ENCODE data around the gene AK1. TPM values are rescaled to one million over a fixed set of nuclear protein-coding genes. Genes with fewer than 3 reads are reported as not detected.

The AK1 gene
- total RNA-seq, 1 experiment from 2014 or later, result 61.1 TPM

DNA sequence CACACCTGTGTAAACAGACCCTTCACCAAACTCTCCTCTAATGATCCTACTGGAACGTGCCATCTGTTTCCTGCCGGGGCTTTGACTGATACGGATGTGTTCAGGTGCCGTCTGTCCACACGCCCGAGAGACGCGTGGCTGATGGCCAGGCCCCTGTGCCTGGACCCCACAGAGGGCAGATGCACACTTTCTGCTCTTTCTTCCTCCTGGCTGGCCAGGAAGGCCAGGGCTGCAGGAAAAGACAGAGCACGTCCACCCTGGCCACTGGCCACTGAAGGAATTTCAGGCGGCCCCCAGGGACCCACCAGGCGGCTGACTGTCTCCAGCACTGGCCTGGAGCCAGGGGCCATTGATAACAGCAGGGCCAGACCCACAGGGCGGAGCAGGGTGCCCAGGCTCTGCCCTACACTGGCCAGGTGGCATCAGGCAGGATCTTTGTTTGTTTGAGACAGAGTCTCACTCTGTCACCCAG is 19.4 kb downstream of the AK1 start (continued):
- TF ChIP-seq FOSL1 (IDR thresholded peaks at IDR 0.05; ENCODE audit: low read depth) (no peak), EZH2 (IDR thresholded peaks at IDR 0.05) (no peak), JUND (IDR thresholded peaks at IDR 0.05) (no peak), CEBPB (IDR thresholded peaks at IDR 0.05; ENCODE audit: low read depth) (no peak), POLR2A (IDR thresholded peaks at IDR 0.05; ENCODE audit: borderline replicate concordance, extremely low read depth, insufficient read depth, insufficient read length) (no peak)

DNA sequence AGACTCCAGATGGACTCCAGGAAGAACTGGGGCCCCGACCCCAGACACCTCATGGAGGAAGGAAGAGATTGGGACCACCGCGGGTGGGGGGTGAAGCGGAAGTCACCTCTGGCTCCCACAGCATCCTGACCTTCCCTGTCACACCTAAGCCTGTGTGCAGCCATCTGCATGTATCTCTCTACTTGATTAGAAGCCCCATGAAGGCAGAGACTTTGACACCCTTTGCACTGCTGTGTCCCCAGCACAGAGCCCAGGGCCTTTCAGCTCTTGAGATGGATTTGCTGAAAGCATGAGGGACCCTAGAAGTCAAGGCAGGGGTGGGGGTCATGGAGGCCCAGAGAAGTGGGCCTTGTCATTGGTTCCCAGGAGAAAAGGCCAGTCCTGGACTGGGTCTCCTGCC is 20.2 kb downstream of the AK1 start:
- Histone ChIP-seq H3K9ac (ENCODE audit: low read length) (no peak overlapping the region), H3K4me3 (replicated peaks in 1 of 2; ENCODE audit: low read depth in 1 of 2, low read length in 2 of 2) (no peak overlapping the region), H3K27me3 (ENCODE audit: insufficient read depth, low read length) (no peaks in the 10 kb centered on the region), H3K4me2 (ENCODE audit: low read length) (no peak overlapping the region), H4K20me1 (ENCODE audit: insufficient read depth) (no peaks in the 10 kb centered on the region), H3K36me3 (ENCODE audit: control insufficient read depth in 1 of 2, insufficient read depth in 2 of 2, low read length in 2 of 2) (no peaks in the 10 kb centered on the region), H3K27ac (ENCODE audit: low read depth, low read length) (no peak overlapping the region), H3K9me2 (ENCODE audit: insufficient read depth) (no peaks in the 10 kb centered on the region), H3K79me2 (ENCODE audit: insufficient read depth, low read length) (no peaks in the 10 kb centered on the region), H2AFZ (ENCODE audit: low read depth, low read length, poor library complexity, severe bottlenecking) (no peak overlapping the region), H3K9me3 (ENCODE audit: control insufficient read depth in 1 of 2, insufficient read depth in 1 of 2, low read depth in 1 of 2, low read length in 2 of 2) (no peaks in the 10 kb centered on the region), H3K4me1 (ENCODE audit: control insufficient read depth in 1 of 2, insufficient read depth in 2 of 2, low read length in 2 of 2) (no peaks in the 10 kb centered on the region)
- TF ChIP-seq, protein P1, sequence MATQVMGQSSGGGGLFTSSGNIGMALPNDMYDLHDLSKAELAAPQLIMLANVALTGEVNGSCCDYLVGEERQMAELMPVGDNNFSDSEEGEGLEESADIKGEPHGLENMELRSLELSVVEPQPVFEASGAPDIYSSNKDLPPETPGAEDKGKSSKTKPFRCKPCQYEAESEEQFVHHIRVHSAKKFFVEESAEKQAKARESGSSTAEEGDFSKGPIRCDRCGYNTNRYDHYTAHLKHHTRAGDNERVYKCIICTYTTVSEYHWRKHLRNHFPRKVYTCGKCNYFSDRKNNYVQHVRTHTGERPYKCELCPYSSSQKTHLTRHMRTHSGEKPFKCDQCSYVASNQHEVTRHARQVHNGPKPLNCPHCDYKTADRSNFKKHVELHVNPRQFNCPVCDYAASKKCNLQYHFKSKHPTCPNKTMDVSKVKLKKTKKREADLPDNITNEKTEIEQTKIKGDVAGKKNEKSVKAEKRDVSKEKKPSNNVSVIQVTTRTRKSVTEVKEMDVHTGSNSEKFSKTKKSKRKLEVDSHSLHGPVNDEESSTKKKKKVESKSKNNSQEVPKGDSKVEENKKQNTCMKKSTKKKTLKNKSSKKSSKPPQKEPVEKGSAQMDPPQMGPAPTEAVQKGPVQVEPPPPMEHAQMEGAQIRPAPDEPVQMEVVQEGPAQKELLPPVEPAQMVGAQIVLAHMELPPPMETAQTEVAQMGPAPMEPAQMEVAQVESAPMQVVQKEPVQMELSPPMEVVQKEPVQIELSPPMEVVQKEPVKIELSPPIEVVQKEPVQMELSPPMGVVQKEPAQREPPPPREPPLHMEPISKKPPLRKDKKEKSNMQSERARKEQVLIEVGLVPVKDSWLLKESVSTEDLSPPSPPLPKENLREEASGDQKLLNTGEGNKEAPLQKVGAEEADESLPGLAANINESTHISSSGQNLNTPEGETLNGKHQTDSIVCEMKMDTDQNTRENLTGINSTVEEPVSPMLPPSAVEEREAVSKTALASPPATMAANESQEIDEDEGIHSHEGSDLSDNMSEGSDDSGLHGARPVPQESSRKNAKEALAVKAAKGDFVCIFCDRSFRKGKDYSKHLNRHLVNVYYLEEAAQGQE (IDR thresholded peaks at IDR 0.05; ENCODE audit: low read depth), result no peak
- TF ChIP-seq, protein P2, sequence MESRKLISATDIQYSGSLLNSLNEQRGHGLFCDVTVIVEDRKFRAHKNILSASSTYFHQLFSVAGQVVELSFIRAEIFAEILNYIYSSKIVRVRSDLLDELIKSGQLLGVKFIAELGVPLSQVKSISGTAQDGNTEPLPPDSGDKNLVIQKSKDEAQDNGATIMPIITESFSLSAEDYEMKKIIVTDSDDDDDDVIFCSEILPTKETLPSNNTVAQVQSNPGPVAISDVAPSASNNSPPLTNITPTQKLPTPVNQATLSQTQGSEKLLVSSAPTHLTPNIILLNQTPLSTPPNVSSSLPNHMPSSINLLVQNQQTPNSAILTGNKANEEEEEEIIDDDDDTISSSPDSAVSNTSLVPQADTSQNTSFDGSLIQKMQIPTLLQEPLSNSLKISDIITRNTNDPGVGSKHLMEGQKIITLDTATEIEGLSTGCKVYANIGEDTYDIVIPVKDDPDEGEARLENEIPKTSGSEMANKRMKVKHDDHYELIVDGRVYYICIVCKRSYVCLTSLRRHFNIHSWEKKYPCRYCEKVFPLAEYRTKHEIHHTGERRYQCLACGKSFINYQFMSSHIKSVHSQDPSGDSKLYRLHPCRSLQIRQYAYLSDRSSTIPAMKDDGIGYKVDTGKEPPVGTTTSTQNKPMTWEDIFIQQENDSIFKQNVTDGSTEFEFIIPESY (IDR thresholded peaks at IDR 0.05; ENCODE audit: extremely low read depth, insufficient replicate concordance, low read length), result no peak
- TF ChIP-seq SIN3A (IDR thresholded peaks at IDR 0.05; ENCODE audit: low read depth), result no peak
- no peak for TF ChIP-seq CBX3 (IDR thresholded peaks at IDR 0.05; ENCODE audit: low read depth)
- TF ChIP-seq, protein P3, sequence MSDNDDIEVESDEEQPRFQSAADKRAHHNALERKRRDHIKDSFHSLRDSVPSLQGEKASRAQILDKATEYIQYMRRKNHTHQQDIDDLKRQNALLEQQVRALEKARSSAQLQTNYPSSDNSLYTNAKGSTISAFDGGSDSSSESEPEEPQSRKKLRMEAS (IDR thresholded peaks at IDR 0.05), result no peak
- TF ChIP-seq SRF (IDR thresholded peaks at IDR 0.05; ENCODE audit: low read depth), result no peak
- TF ChIP-seq JUND (IDR thresholded peaks at IDR 0.05), result no peak
- no peak for TF ChIP-seq EGR1 (IDR thresholded peaks at IDR 0.05; ENCODE audit: low read depth)
- TF ChIP-seq RAD21 (IDR thresholded peaks at IDR 0.05; ENCODE audit: low read depth), result no peak
- no peak for TF ChIP-seq TCF7L2 (IDR thresholded peaks at IDR 0.05; ENCODE audit: borderline replicate concordance, extremely low read depth, insufficient read depth, insufficient read length)
- no peak for TF ChIP-seq EZH2 (IDR thresholded peaks at IDR 0.05)
- no peak for TF ChIP-seq YY1 (IDR thresholded peaks at IDR 0.05; ENCODE audit: extremely low read depth, insufficient replicate concordance, low read depth, low read length)
- TF ChIP-seq POLR2A (IDR thresholded peaks at IDR 0.05; ENCODE audit: borderline replicate concordance, extremely low read depth, insufficient read depth, insufficient read length), result no peak
- TF ChIP-seq ZNF274 (IDR thresholded peaks at IDR 0.05; ENCODE audit: low read depth, low read length), result no peak
- no peak for TF ChIP-seq CEBPB (IDR thresholded peaks at IDR 0.05; ENCODE audit: low read depth)
- ChIA-PET POLR2A (no interaction called here), RAD21 (ENCODE audit: low non-redundant PET in 1 of 2, low total read pairs in 2 of 2, uncharacterized antibody in 2 of 2, unreplicated experiment in 2 of 2) (no interaction called here), CTCF (no interaction called here)
- DNase-seq (ENCODE audit: low read depth, low spot score) (no peak), ATAC-seq (no peak)
- intact Hi-C loops (cut with micrococcal nuclease), result no loop called here
- no TSS peak for BruUV-seq (replicated peaks)
